Astrocyte (in vitro differentiated cells and primary cell): ENCODE data around the gene SERPINB1.

Source experiments
- CTCF ChIP-seq: IDR thresholded peaks from 2 replicates; pipeline ENCODE4 v1.5.1; 2011; ENCODE audit warnings: low read depth, mild to moderate bottlenecking, inconsistent platforms, low read length, moderate library complexity; ENCODE audit not compliant: insufficient read depth
- EZH2 ChIP-seq: IDR thresholded peaks from 2 replicates; pipeline ENCODE4 v1.6.1; 2012; ENCODE audit warnings: mild to moderate bottlenecking, low read length, inconsistent platforms; ENCODE audit not compliant: insufficient read depth

- TF ChIP-seq CTCF (no peak), EZH2 (no peak)
These were observed 34.8 kb upstream of the SERPINB1 start for GRCh38 chr6:2876210-2877056.
